C1 segment of cervical spinal cord (tissue), 14 donors: Measurements from ENCODE around the gene VWA2.
A peak's percentile ranks its signal among the peaks of the same experiment; 100 is the strongest.

ENCODE experiments used
- DNase-seq, 14 donors: peaks; one replicate each; lab custom pipeline; 2025; lab: John Stamatoyannopoulos, UW

Gene VWA2

GRCh38 chr10:114297136-114297705, 58.2 kb downstream of the VWA2 start:
- DNase-seq = no peak

- DNase-seq = no peak
Measured at GRCh38 chr10:114300036-114300645, 61.1 kb downstream of the VWA2 start.

- DNase-seq = no peak
Measured at GRCh38 chr10:114301177-114301576, 62.1 kb downstream of the VWA2 start.

GRCh38 chr10:114301951-114302710, 63.1 kb downstream of the VWA2 start:
- peak in 7 of 14 donors; percentile 15 to 73 (median 26) for DNase-seq

GRCh38 chr10:114303556-114303955, 64.5 kb downstream of the VWA2 start:
- DNase-seq = peak in 2 of 14 donors; percentile 29 to 38

GRCh38 chr10:114304017-114304570, 65.0 kb downstream of the VWA2 start:
- peak in 13 of 14 donors; percentile 21 to 79 (median 62) for DNase-seq

- peak in 5 of 14 donors; percentile 6 to 60 (median 12) for DNase-seq
Measured at GRCh38 chr10:114304571-114305421, 65.7 kb downstream of the VWA2 start.

- DNase-seq = no peak
Measured at GRCh38 chr10:114305521-114305925, 66.5 kb downstream of the VWA2 start.

GRCh38 chr10:114306116-114306973, 67.3 kb downstream of the VWA2 start:
- no peak for DNase-seq

GRCh38 chr10:114307731-114308130, 68.7 kb downstream of the VWA2 start:
- DNase-seq = no peak

GRCh38 chr10:114308531-114309363, 69.7 kb downstream of the VWA2 start:
- peak in 8 of 14 donors; percentile 12 to 64 (median 27) for DNase-seq

- DNase-seq = no peak
Measured at GRCh38 chr10:114309364-114309651, 70.3 kb downstream of the VWA2 start.

GRCh38 chr10:114310346-114310745, 71.3 kb downstream of the VWA2 start:
- DNase-seq = no peak

- DNase-seq = no peak
Measured at GRCh38 chr10:114311023-114311422, 72.0 kb downstream of the VWA2 start.

GRCh38 chr10:114311496-114312209, 72.6 kb downstream of the VWA2 start:
- DNase-seq = no peak

GRCh38 chr10:114313139-114313538, 74.1 kb downstream of the VWA2 start:
- DNase-seq = no peak

- DNase-seq = no peak
Measured at GRCh38 chr10:114313866-114314265, 74.8 kb downstream of the VWA2 start.

- DNase-seq = no peak
Measured at GRCh38 chr10:114315566-114316420, 76.7 kb downstream of the VWA2 start.
